GM19395 (cell line): ENCODE data around the gene BHLHA15.
"Not testable (repeated sequence)": the region's sequence is repeated elsewhere in the genome, so short reads cannot be mapped to it uniquely, and the experiment has no call there.

Source experiments
- ATAC-seq: cut with Tn5 transposase; IDR thresholded peaks from one replicate; pipeline ENCODE4 v1.9.1; 2021; ENCODE audit warnings: mild to moderate bottlenecking, moderate library complexity; ENCODE audit not compliant: unreplicated experiment

BHLHA15 gene

GRCh38 chr7:98206451-98207330, 4.5 kb upstream of the BHLHA15 start:
- no peak for ATAC-seq

DNA sequence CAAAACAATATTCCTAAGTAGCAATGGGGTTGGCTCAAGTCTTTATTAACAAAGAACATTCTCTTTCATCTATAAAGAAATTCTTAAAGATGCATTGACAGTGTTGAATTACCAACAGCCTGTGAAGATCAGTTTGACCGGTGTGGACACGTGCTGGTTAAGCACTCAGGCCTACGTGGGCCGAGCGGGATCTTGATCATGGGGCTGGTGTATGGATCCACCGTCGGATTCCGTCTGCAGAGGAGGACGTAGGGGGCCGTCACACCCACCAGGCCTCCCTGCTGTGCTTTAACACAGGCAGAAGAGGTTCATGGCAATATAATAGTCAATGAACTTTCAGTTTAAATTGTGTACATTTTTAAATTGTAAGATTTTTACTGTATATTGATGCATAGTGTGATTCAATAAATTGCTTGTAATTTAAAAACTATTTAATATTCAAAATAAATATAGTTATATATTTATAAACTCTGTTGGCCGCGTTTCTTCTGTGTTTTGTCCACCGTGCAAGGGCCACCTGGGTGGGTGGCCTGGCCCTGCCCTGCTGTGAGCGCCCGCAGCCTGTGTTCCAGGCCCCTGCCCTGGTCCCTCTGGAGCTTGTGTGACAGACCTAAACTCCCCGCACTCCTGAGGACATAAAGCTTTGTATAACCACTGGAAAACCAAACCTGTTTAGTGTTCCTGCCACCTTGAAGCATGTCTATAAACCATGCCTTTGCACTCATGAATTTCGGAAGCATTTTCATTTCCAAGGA, 1.9 kb upstream of the BHLHA15 start:
- ATAC-seq = no peak

DNA sequence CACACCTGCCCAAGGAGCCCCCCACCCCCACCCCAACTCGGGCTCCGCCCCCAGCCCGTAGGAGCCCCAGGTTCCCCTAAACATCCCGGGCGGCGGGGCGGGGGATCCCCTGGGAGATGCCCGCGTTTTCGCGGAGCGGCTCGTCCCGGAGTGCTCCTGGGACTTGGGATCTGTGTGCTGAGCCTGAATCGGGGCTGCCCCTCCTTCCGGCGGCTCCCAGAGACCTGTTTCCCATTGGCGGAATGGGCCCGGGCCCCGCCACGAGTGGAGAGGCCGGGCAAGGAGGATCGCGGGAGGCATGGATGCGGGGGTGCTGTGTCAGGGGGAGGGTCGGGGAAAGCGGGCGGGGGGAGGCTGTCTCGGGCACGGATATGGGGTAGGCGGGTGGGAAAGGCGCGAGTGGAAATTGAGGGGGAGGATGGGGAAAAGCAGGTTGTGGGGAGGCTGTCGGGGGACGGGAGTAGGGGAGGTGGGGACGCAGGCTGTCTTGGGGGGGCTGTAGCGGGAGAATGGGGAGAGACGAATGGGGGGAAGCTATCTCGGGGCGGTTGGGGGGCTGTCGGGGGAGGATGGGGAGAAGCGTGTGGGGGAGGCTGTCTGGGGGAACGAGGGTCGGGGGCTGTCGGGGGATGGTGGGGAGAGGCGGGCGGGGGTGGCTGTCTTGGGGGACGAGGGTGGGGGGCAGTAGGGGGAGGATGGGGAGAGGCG, 572 bp upstream of the BHLHA15 start:
- no peak for ATAC-seq

DNA sequence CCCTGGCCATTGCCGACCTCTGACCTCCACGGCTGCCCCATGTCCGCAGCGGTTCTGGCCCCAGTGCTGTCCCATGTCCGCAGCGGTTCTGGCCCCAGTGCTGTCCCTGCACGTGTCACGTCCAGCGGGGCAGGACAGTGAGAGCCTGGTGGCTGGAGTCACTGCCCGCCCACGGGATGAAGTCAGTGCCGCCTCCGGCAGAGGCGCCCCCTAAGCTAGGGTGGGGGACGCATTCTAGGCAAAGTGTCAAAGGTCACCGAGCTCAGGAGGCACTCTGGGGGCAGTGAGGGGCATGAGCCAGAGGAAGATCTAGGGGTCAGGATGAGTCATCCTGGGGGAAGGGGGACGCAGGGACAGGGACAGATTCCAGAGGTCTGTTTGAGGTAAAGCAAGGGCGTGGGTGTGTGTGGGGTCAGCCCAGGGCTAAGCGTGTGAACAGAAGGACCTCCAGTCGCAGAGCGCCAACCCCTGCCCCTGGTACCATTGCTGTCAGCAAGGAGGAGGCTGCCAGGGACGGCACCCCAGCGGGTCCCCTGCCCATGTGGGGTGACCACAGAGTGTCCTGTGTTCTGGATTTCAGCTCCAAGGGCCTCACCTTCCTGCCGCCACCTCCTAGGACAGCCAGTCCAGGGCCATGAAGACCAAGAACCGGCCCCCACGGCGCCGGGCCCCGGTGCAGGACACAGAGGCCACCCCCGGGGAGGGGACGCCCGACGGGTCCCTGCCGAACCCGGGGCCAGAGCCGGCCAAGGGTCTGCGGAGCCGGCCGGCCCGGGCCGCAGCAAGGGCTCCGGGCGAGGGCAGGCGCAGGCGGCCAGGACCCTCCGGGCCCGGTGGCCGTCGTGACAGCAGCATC, 665 bp downstream of the BHLHA15 start:
- ATAC-seq = no peak

DNA sequence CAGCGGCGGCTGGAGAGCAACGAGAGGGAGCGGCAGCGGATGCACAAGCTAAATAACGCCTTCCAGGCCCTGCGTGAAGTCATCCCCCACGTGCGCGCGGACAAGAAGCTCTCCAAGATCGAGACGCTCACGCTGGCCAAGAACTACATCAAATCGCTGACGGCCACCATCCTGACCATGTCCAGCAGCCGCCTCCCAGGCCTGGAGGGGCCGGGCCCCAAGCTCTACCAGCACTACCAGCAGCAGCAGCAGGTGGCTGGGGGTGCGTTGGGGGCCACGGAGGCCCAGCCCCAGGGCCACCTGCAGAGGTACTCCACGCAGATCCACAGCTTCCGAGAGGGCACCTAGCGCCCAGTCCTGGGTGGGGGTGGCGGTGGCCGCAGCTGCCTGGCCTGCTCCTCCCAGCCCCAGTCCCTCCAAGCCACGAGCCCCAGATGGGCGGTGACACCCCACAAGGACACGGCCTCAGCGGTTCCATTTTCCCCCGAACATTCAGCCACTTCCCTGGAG, 1.3 kb downstream of the BHLHA15 start:
- ATAC-seq = no peak

GRCh38 chr7:98213296-98213887, 2.2 kb downstream of the BHLHA15 start:
- ATAC-seq = no peak

DNA sequence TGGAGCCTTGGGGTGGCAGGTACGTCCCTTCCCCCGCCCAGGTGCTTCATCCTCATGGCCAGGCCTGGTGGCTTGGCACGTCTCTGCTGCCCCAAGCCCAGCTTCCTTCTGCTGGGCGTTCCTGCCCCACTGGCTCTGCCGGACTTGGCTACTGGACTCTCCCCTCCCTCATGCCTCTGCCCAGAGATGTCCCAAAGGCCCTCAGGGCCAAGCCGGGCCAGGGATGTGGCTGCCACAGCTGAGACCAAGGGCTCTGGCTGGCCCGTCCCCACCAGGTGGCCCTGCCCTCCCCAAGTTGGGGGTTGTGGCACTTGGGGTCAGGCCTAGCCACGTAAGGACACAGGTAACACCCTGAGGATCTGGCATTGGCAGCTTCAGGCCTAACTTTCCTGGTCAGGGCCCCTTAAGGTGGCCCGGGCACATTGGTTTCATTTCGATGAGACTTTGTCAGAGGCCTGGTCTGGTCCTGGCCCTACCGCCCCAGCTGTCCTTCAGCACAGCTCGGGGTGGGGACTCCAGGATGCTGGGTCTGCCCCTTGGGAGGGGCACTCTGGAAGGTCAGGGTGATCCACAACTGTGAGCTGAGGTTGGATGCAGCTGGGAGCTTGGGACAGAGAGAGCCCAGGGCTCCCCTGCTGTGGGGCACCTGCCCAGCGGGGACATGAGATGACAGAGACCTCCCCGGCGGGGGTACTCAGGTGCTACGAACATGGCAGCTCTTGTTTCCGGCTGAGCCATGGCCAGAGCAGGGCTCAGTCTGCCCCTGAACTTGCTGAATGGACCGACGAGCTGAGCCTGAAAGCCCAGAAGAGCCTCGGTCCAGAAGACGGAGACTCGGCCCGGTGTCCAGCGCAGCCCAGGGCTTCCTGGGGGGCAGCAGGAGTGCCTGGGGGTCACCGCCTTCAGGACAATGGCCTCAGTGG, 2.9 kb downstream of the BHLHA15 start:
- no peak for ATAC-seq

- ATAC-seq = no peak
Measured at GRCh38 chr7:98214811-98215321, 3.6 kb downstream of the BHLHA15 start.

- ATAC-seq = no peak
Measured at GRCh38 chr7:98215561-98216495, 4.6 kb downstream of the BHLHA15 start.

GRCh38 chr7:98216941-98217622, 5.8 kb downstream of the BHLHA15 start:
- no peak for ATAC-seq

- ATAC-seq = no peak
Measured at GRCh38 chr7:98217623-98218582, 6.7 kb downstream of the BHLHA15 start.

GRCh38 chr7:98219382-98219781, 8.1 kb downstream of the BHLHA15 start:
- not testable (repeated sequence) for ATAC-seq

DNA sequence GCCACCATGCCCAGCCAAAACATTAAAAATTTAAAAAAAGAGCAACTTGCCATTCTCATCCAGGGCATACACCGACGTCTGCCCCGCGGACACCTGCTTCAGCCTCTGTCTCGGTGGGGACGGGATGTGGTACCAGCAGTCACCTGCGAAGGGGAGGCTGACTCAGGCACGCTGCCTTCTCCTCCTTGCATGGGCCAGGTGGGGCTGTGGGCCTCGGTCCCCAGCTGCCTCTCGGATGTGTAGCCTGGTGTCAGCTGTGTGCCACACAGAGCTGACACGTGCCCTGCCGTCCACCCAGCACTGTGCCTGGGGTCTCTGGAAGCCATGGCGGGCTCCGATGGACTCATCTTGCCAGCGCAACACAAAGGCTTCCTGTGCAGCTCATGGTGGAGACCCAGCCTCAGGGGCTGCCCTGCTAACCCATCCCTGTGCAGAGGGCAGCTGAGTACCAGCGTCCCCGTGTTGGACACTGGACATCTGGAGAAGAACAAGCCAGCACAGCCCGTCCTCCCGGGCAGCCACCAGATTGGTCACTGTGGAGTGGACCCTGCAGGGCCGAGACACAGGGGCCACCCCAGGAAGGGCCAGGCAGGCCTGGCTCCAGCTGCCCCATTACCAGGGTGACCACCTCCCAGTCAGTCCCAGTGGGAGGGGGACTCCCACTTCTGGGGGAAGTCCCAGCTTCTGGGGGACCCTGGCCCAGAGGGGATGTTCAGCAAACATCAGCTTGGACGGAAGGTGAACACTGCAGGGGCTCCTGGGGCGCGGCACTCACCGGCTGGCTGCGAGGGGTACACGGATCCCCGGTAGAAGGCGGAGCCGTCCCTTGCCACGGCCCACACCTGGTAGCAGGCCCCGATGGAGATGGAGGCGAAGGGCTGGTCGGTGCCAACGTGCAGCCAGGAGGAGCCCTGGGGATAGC, 10.6 kb downstream of the BHLHA15 start:
- no peak for ATAC-seq

- ATAC-seq = no peak
Measured at GRCh38 chr7:98222533-98223195, 11.4 kb downstream of the BHLHA15 start.
